Testis (tissue), 3 donors: ENCODE measurements around the gene TMCC3. TPM values are rescaled to one million over a fixed set of nuclear protein-coding genes. Genes with fewer than 3 reads are reported as not detected.
"Not testable (repeated sequence)": the region's sequence is repeated elsewhere in the genome, so short reads cannot be mapped to it uniquely, and the experiment has no call there.

Source experiments
- DNase-seq: peaks from one replicate; pipeline ENCODE4 v3.0.0-alpha.2; 2019
- H3K27ac ChIP-seq, 2 donors: fragments of 200-600 bp; sonication (generic); one replicate each; pipeline ENCODE4 v1.5.1; 2019
- H3K27me3 ChIP-seq: fragments of 200-600 bp; sonication (generic); one replicate; pipeline ENCODE4 v1.5.1; 2019
- H3K36me3 ChIP-seq: fragments of 200-600 bp; sonication (generic); one replicate; pipeline ENCODE4 v1.5.1; 2017; ENCODE audit warnings: low read depth; ENCODE audit errors: missing control alignments
- H3K4me1 ChIP-seq: fragments of 200-600 bp; sonication (generic); one replicate; pipeline ENCODE4 v1.5.1; 2019
- H3K4me3 ChIP-seq, 2 donors: fragments of 200-600 bp; sonication (generic); one replicate each; pipeline ENCODE4 v1.5.1; 2017 to 2019
- H3K9me3 ChIP-seq: fragments of 200-600 bp; sonication (generic); one replicate; pipeline ENCODE4 v1.5.1; 2017
- CTCF ChIP-seq, 3 experiments: fragments of 450-650 bp in 2 of 3; fragments of 200-600 bp in 1 of 3; sonication (generic) in 1 of 3; IDR thresholded peaks; one replicate each; pipeline ENCODE4 v1.5.1; 2016 to 2019; ENCODE audit warnings: antibody characterized with exemption in 3 of 3, mild to moderate bottlenecking in 2 of 3, moderate library complexity in 1 of 3
- POLR2A ChIP-seq: fragments of 450-650 bp; IDR thresholded peaks from one replicate; pipeline ENCODE4 v1.6.1; 2017; ENCODE audit warnings: antibody characterized with exemption, mild to moderate bottlenecking, moderate library complexity
- WGBS, 2 donors: methylation state at CpG; one replicate each; pipeline ENCODE4 v1.1.5; 2018; 5-methylcytosine and 5-hydroxymethylcytosine counted together
- intact Hi-C: fragments of 100-400 bp; cut with DNase I; formaldehyde crosslinking; loops from one replicate; pipeline ENCODE4 v1.15.1; 2023; ENCODE audit warnings: low total_unique reads
- polyA plus RNA-seq: library from polyadenylated mRNA; stranded (reverse); fragments of 350-450 nt; fragmentation: Illumina TruSeq; extraction: RNeasy Lipid Tissue Mini Kit (QIAGEN cat#74804); gene quantifications from one replicate; pipeline ENCODE4 v1.2.3, GENCODE V29; 2014; ENCODE audit warnings: low read depth, low replicate concordance; ENCODE audit not compliant: insufficient read depth
- total RNA-seq, 2 donors: library from RNA; depleted of rRNA; stranded (reverse); fragments of >200 nt; gene quantifications; one replicate each; pipeline ENCODE4 v1.2.3, GENCODE V29; 2016

Gene TMCC3
- total and polyA plus RNA-seq, 3 donors from 2014 or later = 3.4 to 6.4 (median 5.1) TPM

GRCh38 chr12:94616203-94616729 lies 34.1 kb downstream of the TMCC3 start:
- TF ChIP-seq CTCF (IDR thresholded peaks at IDR 0.05) (no peak), POLR2A (no peak)
- Histone ChIP-seq H3K27ac (no peak overlapping the region), H3K9me3 (no peaks in the 10 kb centered on the region), H3K4me1 (peaks cover 6% of the 10 kb centered on the region), H3K27me3 (no peaks in the 10 kb centered on the region), H3K4me3 (no peak overlapping the region), H3K36me3 (no peaks in the 10 kb centered on the region)
- 59 to 74% methylated on average over 11 of the region's 11 CpGs for WGBS, 2 donors
- peak; percentile 49 for DNase-seq
- intact Hi-C loops = no loop called here

DNA sequence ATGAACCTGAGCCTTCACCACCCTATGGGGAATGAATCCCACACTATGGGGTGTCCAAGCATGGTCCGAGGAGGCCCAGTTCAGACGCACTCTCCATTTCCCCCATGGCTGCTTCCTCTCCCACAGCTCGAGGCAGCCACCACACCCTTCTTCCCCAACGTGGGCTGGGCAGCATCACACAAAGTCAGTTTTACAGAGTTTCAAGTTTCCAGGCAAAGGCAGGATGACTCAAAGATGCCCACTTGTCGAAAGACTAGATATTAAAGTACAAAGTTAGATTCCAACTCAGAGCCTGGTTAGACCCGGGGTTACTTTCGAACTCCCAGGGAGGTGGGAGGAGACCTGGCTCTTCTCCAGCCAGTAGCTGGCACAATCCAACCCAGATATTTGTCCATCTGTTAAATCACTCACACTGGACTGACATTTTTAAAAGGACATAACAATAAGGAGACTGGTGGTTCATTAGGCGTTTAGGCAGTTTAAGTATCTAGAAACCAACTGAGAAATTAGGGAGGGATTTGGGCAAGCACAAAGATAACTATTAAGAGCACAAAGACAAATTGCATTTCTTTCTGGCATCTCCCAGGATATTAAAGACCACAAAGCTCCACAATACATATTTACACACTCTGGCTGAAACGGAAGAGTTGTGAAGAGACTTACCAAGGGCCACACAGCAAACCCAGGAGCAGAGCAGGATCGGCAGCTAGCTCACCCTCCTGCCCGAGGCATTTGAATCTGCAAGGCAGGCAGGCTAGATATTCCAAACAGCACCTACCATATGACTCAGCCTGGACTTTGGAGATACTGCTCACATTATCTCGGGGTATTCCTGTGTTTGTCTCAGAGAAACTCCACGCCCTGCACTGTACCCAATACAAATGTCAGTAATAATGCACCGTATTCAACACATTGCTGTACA lies 34.8 kb downstream of the TMCC3 start:
- H3K27me3 ChIP-seq = no peaks in the 10 kb centered on the region
- peak; percentile 31 for DNase-seq
- intact Hi-C loops = no loop called here
- no peaks in the 10 kb centered on the region for H3K9me3 ChIP-seq
- 50 to 63% methylated on average over 14 of the region's 14 CpGs for WGBS, 2 donors
- peaks cover 6% of the 10 kb centered on the region for H3K4me1 ChIP-seq
- no peak for TF ChIP-seq POLR2A
- TF ChIP-seq CTCF (IDR thresholded peaks at IDR 0.05) = no peak
- no peak overlapping the region for H3K4me3 ChIP-seq
- H3K36me3 ChIP-seq = no peaks in the 10 kb centered on the region
- H3K27ac ChIP-seq = no peak overlapping the region

- no peak overlapping the region for H3K27ac ChIP-seq
- H3K36me3 ChIP-seq = no peaks in the 10 kb centered on the region
- no peak overlapping the region for H3K4me3 ChIP-seq
- H3K9me3 ChIP-seq = no peaks in the 10 kb centered on the region
- 66 to 69% methylated on average over 3 of the region's 3 CpGs for WGBS, 2 donors
- peaks cover 6% of the 10 kb centered on the region for H3K4me1 ChIP-seq
- intact Hi-C loops = no loop called here
- no peaks in the 10 kb centered on the region for H3K27me3 ChIP-seq
- TF ChIP-seq CTCF (IDR thresholded peaks at IDR 0.05) (no peak), POLR2A (no peak)
- no peak for DNase-seq
Observed at GRCh38 chr12:94614288-94614721, 36.1 kb downstream of the TMCC3 start.

DNA sequence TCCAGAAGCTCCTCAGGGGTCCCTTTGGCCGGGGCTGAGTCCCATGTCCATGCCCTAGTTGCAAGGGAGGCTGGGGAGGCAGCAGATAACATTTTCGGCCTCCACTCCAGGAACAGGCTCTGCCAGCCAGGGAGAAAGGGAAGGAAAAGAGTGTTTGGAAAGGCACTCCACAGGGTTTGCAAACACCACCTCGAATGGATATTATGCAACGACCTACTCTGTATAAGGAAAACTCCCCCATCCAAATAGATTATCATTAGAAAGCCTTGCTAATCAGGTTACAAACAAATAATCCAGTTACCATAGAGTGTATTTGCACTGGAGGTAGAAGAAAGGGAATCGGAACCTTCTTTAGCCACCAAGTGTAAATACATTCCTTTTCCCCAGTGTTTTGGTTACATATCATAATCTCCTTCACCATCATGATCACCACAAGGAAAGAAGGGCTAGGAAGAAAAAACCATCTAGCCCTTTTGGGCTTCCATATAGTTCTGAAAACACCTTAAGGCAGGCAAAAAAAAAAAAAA lies 40.4 kb downstream of the TMCC3 start:
- H3K4me1 ChIP-seq = no peaks in the 10 kb centered on the region
- no peak overlapping the region for H3K27ac ChIP-seq
- WGBS, 2 donors = 82 to 90% methylated on average over 5 of the region's 5 CpGs

DNA sequence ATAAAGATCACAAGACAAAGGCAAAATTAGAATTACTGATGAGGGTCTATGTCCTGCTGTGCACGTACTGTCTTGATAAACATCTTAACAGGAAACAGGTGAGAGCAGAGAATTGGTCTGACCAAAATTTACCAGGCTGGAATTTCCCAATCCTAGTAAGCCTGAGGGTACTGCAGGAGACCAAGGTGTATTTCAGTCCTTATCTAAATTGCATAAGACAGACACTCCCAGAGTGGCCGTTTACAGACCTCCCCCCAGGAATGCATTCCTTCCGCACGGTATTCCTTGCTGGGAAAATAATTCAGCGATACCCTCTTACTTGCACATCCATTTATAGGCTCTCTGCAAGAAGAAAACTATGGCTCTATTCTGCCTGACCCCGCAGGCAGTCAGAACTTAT lies 43.5 kb downstream of the TMCC3 start:
- H3K9me3 ChIP-seq, H3K27ac ChIP-seq, DNase-seq, H3K4me1 ChIP-seq, H3K4me3 ChIP-seq, H3K27me3 ChIP-seq, intact Hi-C loops, H3K36me3 ChIP-seq: not testable (repeated sequence)
- WGBS, 2 donors = 90 to 95% methylated on average over 6 of the region's 6 CpGs

More for the DNA sequence above, 40.4 kb downstream of the TMCC3 start:
- no peak for DNase-seq
- Histone ChIP-seq H3K27me3 (no peaks in the 10 kb centered on the region), H3K4me3 (no peak overlapping the region), H3K9me3 (no peaks in the 10 kb centered on the region), H3K36me3 (no peaks in the 10 kb centered on the region)
- intact Hi-C loops = no loop called here
- TF ChIP-seq POLR2A (no peak), CTCF (IDR thresholded peaks at IDR 0.05) (no peak)
